RWPE2 (cell line): ENCODE data around the gene TAB2.
"Not testable (repeated sequence)": the region's sequence is repeated elsewhere in the genome, so short reads cannot be mapped to it uniquely, and the experiment has no call there.

ENCODE experiments used
- ATAC-seq: fragments of 200-7000 bp; cut with Tn5 transposase; 3 replicates; pipeline ENCODE4 v1.9.1; 2021; ENCODE audit warnings: low read depth
- DNase-seq: peaks from one replicate; pipeline ENCODE4 v3.0.0-alpha.2; 2020; ENCODE audit warnings: low spot score
- H3K27ac ChIP-seq: fragments of 450-650 bp; 2 replicates; pipeline ENCODE4 v1.5.1; 2017; ENCODE audit warnings: mild to moderate bottlenecking; ENCODE audit not compliant: poor library complexity, severe bottlenecking
- H3K27me3 ChIP-seq: fragments of 250-450 bp; sonication (Bioruptor Pico); 2 replicates; pipeline ENCODE4 v1.5.1; 2021; ENCODE audit warnings: mild to moderate bottlenecking, moderate library complexity; ENCODE audit not compliant: insufficient read depth, poor library complexity, severe bottlenecking
- H3K36me3 ChIP-seq: fragments of 250-450 bp; sonication (Bioruptor Pico); 2 replicates; pipeline ENCODE4 v1.5.1; 2020; ENCODE audit warnings: low read depth, mild to moderate bottlenecking, moderate library complexity
- H3K4me1 ChIP-seq: fragments of 250-450 bp; sonication (Bioruptor Pico); 2 replicates; pipeline ENCODE4 v1.5.1; 2021; ENCODE audit warnings: mild to moderate bottlenecking, moderate library complexity; ENCODE audit not compliant: insufficient read depth, poor library complexity, severe bottlenecking
- H3K4me3 ChIP-seq: fragments of 250-450 bp; sonication (Bioruptor Pico); 2 replicates; pipeline ENCODE4 v1.5.1; 2021; ENCODE audit warnings: mild to moderate bottlenecking, moderate library complexity; ENCODE audit not compliant: severe bottlenecking
- H3K9me3 ChIP-seq: fragments of 250-450 bp; sonication (Bioruptor Pico); 2 replicates; pipeline ENCODE4 v1.5.1; 2021; ENCODE audit warnings: mild to moderate bottlenecking, moderate library complexity; ENCODE audit not compliant: severe bottlenecking
- TF ChIP-seq, protein P1 (sequence below): fragments of 450-650 bp; IDR thresholded peaks from one replicate; pipeline ENCODE4 v1.5.1; 2017; ENCODE audit warnings: mild to moderate bottlenecking, moderate library complexity; ENCODE audit not compliant: poor library complexity, severe bottlenecking

The TAB2 gene

DNA sequence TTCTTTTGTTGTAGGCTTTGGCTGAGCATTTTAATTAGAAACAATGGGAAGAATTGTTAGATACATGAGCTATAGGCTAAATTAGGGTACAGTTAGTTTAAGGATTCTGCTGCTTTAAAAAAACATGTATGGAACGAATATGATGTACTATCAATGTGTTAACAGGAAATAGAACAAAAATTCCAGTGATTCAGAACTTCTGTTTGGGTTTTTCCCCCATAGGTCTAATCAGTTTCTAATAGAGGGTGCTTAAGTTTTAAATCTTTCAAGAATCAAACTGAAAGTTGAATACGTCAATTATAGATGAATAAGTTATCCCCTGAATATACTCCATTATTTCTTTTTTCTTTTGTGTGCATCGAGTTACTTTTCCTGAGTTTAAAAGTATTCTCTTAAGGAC is 1.9 kb downstream of the TAB2 start:
- Histone ChIP-seq H3K36me3 (no peaks in the 10 kb centered on the region), H3K27me3 (no peaks in the 10 kb centered on the region), H3K4me1 (peaks cover 42% of the 10 kb centered on the region), H3K9me3 (no peaks in the 10 kb centered on the region), H3K27ac (peak overlapping the region; percentile 92), H3K4me3 (peak overlapping the region; percentile 85)
- DNase-seq (no peak), ATAC-seq (no peak)
- TF ChIP-seq, protein P1, sequence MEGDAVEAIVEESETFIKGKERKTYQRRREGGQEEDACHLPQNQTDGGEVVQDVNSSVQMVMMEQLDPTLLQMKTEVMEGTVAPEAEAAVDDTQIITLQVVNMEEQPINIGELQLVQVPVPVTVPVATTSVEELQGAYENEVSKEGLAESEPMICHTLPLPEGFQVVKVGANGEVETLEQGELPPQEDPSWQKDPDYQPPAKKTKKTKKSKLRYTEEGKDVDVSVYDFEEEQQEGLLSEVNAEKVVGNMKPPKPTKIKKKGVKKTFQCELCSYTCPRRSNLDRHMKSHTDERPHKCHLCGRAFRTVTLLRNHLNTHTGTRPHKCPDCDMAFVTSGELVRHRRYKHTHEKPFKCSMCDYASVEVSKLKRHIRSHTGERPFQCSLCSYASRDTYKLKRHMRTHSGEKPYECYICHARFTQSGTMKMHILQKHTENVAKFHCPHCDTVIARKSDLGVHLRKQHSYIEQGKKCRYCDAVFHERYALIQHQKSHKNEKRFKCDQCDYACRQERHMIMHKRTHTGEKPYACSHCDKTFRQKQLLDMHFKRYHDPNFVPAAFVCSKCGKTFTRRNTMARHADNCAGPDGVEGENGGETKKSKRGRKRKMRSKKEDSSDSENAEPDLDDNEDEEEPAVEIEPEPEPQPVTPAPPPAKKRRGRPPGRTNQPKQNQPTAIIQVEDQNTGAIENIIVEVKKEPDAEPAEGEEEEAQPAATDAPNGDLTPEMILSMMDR = no peak

DNA sequence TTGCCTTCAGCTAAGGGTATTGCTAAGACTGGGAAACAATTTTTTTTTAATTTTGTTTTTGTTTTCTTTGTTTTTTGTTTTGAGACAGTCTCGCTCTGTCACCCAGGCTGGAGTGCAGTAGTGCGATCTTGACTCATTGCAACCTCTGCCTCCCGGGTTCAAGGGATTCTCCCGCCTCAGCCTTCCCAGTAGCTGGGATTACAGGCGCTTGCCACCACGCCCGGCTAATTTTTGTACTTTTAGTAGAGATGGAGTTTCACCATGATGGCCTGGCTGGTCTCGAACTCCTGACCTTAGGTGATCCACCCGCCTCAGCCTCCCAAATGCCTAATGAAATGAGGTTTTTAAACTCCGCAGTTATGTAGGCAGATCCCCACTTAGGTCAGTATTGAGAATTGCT is 2.5 kb downstream of the TAB2 start:
- Histone ChIP-seq H3K27ac (peak overlapping the region; percentile 92), H3K4me1 (peaks cover 42% of the 10 kb centered on the region)
- not testable (repeated sequence) for H3K4me3 ChIP-seq, ATAC-seq, DNase-seq, H3K9me3 ChIP-seq, H3K27me3 ChIP-seq, H3K36me3 ChIP-seq

DNA sequence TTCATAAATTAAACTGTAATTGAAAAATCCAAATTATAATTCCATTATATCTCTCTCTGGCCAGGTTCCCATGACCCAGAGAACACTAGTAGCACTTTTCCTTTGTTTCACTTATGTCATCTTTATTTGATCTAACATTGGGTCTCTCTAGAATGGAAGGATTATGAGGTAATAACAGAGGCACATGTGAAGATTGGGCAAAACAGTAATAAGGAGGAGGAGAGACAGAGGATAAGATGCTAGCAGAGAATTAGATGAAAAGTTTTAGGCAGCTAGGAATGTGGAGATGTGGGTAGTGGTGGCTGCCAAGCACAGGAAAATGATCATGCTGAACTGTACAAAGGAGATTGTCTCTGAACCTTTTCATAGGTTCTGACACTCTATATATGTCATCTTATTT is 3.3 kb downstream of the TAB2 start:
- Histone ChIP-seq H3K36me3 (peaks cover 8% of the 10 kb centered on the region), H3K4me1 (peaks cover 42% of the 10 kb centered on the region), H3K27me3 (no peaks in the 10 kb centered on the region), H3K9me3 (peaks cover 2% of the 10 kb centered on the region), H3K27ac (no peak overlapping the region), H3K4me3 (no peak overlapping the region)
- TF ChIP-seq, protein P1 = no peak
- ATAC-seq (no peak), DNase-seq (no peak)

DNA sequence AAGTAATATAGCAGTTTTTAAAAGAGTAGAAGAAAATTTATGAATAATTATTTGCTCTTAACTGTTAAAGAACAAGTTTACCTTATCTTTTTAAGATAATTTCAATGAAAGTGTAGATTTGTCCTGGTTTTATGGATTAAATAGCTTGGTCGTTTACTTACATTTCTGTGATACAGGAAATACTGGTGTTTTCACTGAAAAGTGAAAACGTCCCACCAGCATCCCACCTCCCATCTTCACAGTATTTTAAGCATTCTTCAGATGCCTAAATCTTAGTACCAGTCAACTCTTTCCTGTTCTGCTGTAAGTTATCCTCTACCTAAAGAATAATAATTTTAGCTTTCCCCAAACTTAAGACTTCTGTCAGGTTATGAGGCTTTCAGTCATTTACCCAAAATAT is 5.8 kb downstream of the TAB2 start:
- no peak for DNase-seq
- no peak for ATAC-seq
- Histone ChIP-seq H3K4me3 (no peak overlapping the region), H3K27me3 (no peaks in the 10 kb centered on the region), H3K36me3 (peaks cover 8% of the 10 kb centered on the region), H3K4me1 (peaks cover 42% of the 10 kb centered on the region), H3K9me3 (peaks cover 2% of the 10 kb centered on the region), H3K27ac (no peak overlapping the region)
- TF ChIP-seq, protein P1 = no peak

DNA sequence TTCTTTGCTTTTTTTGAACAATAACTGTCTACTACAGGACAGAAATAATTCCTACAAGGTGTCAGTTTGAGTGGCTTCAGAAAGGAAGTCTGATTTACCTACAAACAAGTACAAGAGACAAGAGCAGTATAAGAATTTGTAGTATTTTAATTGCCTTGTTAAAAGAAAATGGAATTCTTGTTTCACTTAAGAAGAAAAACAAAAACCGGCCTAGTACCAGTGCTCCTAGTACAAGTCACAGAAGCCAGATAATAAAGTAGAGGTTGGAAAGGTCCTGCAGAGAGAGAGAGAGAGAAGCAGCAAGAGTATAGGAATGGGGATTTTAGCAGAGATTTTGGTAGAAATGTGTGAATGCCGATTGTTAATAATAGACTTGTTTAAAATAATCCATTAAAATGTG is 6.4 kb downstream of the TAB2 start:
- H3K4me3 ChIP-seq = no peak overlapping the region
- TF ChIP-seq, protein P1 = no peak
- H3K27me3 ChIP-seq = no peaks in the 10 kb centered on the region
- no peak for ATAC-seq
- peaks cover 2% of the 10 kb centered on the region for H3K9me3 ChIP-seq
- DNase-seq = no peak
- peaks cover 8% of the 10 kb centered on the region for H3K36me3 ChIP-seq
- no peak overlapping the region for H3K27ac ChIP-seq
- peaks cover 42% of the 10 kb centered on the region for H3K4me1 ChIP-seq
